ENCODE results near the gene HIP1. TPM values are rescaled to one million over a fixed set of nuclear protein-coding genes. Genes with fewer than 3 reads are reported as not detected.
A peak's percentile ranks its signal among the peaks of the same experiment; 100 is the strongest.
"Not testable (repeated sequence)": the region's sequence is repeated elsewhere in the genome, so short reads cannot be mapped to it uniquely, and the experiment has no call there.

Gene HIP1
- total and polyA plus RNA-seq, 4 donors, result 10.2 to 51.2 (median 28.6) TPM

DNA sequence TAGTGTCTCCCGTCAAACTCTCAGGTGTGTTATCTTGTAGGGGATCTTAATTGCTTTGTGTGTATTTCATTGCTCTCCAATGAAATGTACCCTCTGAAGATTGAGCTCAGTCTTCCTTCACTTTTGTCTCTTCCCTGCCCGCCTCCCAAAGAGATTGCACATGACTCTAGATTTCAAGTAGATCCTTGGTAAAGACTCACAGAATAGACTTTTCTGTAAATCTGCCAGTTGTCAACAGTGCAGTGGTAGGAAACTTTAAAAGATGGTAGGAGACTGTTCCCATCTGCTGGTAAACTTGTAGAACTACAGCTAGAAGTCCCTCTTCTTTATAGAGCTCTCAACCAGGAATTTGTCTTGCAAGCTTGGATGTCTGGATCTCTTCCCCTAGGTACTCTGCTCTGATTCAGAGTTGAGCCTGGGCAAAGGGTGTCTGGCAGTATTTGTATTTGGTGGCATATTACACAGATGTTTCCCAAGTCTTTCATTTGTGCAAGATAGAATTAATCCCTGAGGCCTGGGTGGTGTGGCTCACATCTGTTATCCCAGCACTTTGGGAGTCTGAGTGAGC lies 23.7 kb upstream of the HIP1 start:
- no peak overlapping the region for H3K9ac ChIP-seq (ENCODE audit: insufficient read depth in 1 of 2, low read length in 2 of 2)
- H3K36me3 ChIP-seq (ENCODE audit: control insufficient read depth in 4 of 4, insufficient read depth in 4 of 4, low read length in 4 of 4), result no peaks in the 10 kb centered on the region
- DNase-seq (peak in 2 of 3 donors; percentile 78 to 86), ATAC-seq (ENCODE audit: insufficient read depth, low FRiP score) (peak; percentile 62)
- H3K4me1 ChIP-seq (ENCODE audit: control insufficient read depth in 5 of 5, insufficient read depth in 5 of 5, low read length in 5 of 5), result no peaks in the 10 kb centered on the region
- 17 to 22% methylated on average over 2 of the region's 2 CpGs for WGBS, 2 donors
- TF ChIP-seq CTCF (IDR thresholded peaks at IDR 0.05; ENCODE audit: control extremely low read depth, extremely low read depth), result peak; percentile 73
- no peaks in the 10 kb centered on the region for H3K9me3 ChIP-seq (ENCODE audit: control insufficient read depth in 4 of 4, insufficient read depth in 3 of 4, low read length in 3 of 4)
- no peak overlapping the region for H3K4me3 ChIP-seq
- H3K27ac ChIP-seq (ENCODE audit: low read depth in 1 of 2, low read length in 1 of 2), result no peak overlapping the region
- H3K27me3 ChIP-seq (ENCODE audit: control insufficient read depth in 3 of 3, insufficient read depth in 3 of 3, low read length in 2 of 3), result no peaks in the 10 kb centered on the region

DNA sequence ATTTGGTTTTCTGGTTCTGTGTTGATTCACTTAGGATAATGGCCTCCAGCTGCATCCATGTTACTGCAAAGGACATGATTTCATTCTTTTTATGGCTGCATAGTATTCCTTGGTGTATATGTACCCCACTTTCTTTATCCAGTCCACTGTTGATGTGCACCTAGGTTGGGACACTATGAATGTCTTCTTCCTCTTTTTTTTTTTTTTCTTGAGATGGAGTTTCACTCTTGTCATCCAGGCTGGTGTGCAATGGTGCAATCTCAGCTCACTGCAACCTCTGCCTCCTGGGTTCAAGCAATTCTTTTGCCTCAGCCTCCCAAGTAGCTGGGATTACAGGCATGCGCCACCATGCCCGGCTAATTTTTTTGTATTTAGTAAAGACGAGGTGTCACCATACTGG lies 23.1 kb upstream of the HIP1 start:
- 89 to 91% methylated on average over 3 of the region's 3 CpGs for WGBS, 2 donors
- H3K4me1 ChIP-seq (ENCODE audit: control insufficient read depth in 5 of 5, insufficient read depth in 5 of 5, low read length in 5 of 5); H3K36me3 ChIP-seq (ENCODE audit: control insufficient read depth in 4 of 4, insufficient read depth in 4 of 4, low read length in 4 of 4); H3K9ac ChIP-seq (ENCODE audit: insufficient read depth in 1 of 2, low read length in 2 of 2); DNase-seq; H3K27me3 ChIP-seq (ENCODE audit: control insufficient read depth in 3 of 3, insufficient read depth in 3 of 3, low read length in 2 of 3); ATAC-seq (ENCODE audit: insufficient read depth, low FRiP score); H3K9me3 ChIP-seq (ENCODE audit: control insufficient read depth in 4 of 4, insufficient read depth in 3 of 4, low read length in 3 of 4); H3K4me3 ChIP-seq; H3K27ac ChIP-seq (ENCODE audit: low read depth in 1 of 2, low read length in 1 of 2): not testable (repeated sequence)

GRCh38 chr7:75758491-75758890 lies 19.8 kb upstream of the HIP1 start:
- WGBS, 2 donors, result 84 to 85% methylated on average over 2 of the region's 2 CpGs
- H3K4me1 ChIP-seq (ENCODE audit: control insufficient read depth in 5 of 5, insufficient read depth in 5 of 5, low read length in 5 of 5), result peaks cover 0 to 1% (median 0%) of the 10 kb centered on the region in 5 donors
- H3K4me3 ChIP-seq, result no peak overlapping the region
- no peak for DNase-seq
- no peak for ATAC-seq (ENCODE audit: insufficient read depth, low FRiP score)
- no peaks in the 10 kb centered on the region for H3K36me3 ChIP-seq (ENCODE audit: control insufficient read depth in 4 of 4, insufficient read depth in 4 of 4, low read length in 4 of 4)
- no peak overlapping the region for H3K9ac ChIP-seq (ENCODE audit: insufficient read depth in 1 of 2, low read length in 2 of 2)
- no peaks in the 10 kb centered on the region for H3K9me3 ChIP-seq (ENCODE audit: control insufficient read depth in 4 of 4, insufficient read depth in 3 of 4, low read length in 3 of 4)
- H3K27ac ChIP-seq (ENCODE audit: low read depth in 1 of 2, low read length in 1 of 2), result no peak overlapping the region
- TF ChIP-seq CTCF (IDR thresholded peaks at IDR 0.05; ENCODE audit: control extremely low read depth, extremely low read depth), result no peak
- no peaks in the 10 kb centered on the region for H3K27me3 ChIP-seq (ENCODE audit: control insufficient read depth in 3 of 3, insufficient read depth in 3 of 3, low read length in 2 of 3)

DNA sequence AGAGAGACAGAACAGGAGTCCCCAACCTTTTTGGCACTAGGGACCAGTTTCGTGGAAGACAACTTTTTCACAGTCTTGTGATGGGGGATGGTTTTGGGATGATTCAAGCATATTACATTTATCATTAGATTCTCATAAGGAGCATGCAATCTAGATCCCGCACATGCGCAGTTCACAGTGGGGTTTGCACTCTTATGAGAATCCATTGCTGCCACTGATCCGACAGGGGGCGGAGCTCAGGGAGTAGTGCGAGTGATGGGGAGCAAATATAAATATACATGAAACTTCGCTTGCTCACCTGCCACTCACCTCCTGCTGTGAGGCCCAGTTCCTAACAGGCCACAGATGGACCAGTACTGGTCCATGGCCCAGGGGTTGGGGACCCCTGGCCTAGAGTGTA lies 19.1 kb upstream of the HIP1 start:
- no peak for ATAC-seq (ENCODE audit: insufficient read depth, low FRiP score)
- Histone ChIP-seq H3K9me3 (ENCODE audit: control insufficient read depth in 4 of 4, insufficient read depth in 3 of 4, low read length in 3 of 4) (no peaks in the 10 kb centered on the region), H3K4me1 (ENCODE audit: control insufficient read depth in 5 of 5, insufficient read depth in 5 of 5, low read length in 5 of 5) (peaks cover 0 to 3% (median 0%) of the 10 kb centered on the region in 5 donors), H3K4me3 (no peak overlapping the region), H3K27ac (ENCODE audit: low read depth in 1 of 2, low read length in 1 of 2) (no peak overlapping the region), H3K9ac (ENCODE audit: insufficient read depth in 1 of 2, low read length in 2 of 2) (no peak overlapping the region), H3K27me3 (ENCODE audit: control insufficient read depth in 3 of 3, insufficient read depth in 3 of 3, low read length in 2 of 3) (no peaks in the 10 kb centered on the region), H3K36me3 (ENCODE audit: control insufficient read depth in 4 of 4, insufficient read depth in 4 of 4, low read length in 4 of 4) (no peaks in the 10 kb centered on the region)
- no peak for DNase-seq
- no peak for TF ChIP-seq CTCF (IDR thresholded peaks at IDR 0.05; ENCODE audit: control extremely low read depth, extremely low read depth)
- WGBS, 2 donors, result 95% methylated on average over 7 of the region's 7 CpGs
